GM23248 (cell line): Measurements from ENCODE around the gene SLC66A1.
"Not testable (repeated sequence)": the region's sequence is repeated elsewhere in the genome, so short reads cannot be mapped to it uniquely, and the experiment has no call there.

Experiments used
- EZH2 ChIP-seq: fragments of 200-600 bp; sonication (generic); IDR thresholded peaks from 2 replicates; pipeline ENCODE4 v1.6.1; 2018; ENCODE audit warnings: antibody characterized with exemption, mild to moderate bottlenecking; ENCODE audit not compliant: insufficient read depth, poor library complexity, severe bottlenecking
- EZH2phosphoT487 ChIP-seq: fragments of 200-600 bp; sonication (generic); IDR thresholded peaks from 2 replicates; pipeline ENCODE4 v1.6.1; 2018; ENCODE audit warnings: antibody characterized with exemption, moderate library complexity, mild to moderate bottlenecking, low read depth; ENCODE audit not compliant: insufficient read depth

DNA sequence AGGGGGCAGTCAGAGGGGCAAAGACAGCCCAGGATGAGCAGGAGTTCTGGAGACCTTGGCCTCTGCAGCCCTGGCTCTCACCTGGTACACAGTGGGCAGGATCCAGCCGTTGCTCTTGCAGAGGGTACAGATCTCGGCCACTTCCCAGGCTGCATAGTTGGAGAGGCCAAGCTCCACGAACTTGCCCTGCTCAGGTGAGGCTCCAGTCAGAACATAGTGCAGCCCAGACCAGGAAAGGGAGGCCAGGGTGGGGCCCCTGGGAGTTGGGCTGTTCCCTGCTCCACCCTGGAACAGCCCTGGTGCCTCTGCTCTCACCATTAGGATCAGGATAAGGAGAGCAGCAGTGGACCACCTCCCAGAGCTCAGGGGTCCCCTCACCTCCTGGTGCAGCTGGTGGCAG, 26.3 kb upstream of the SLC66A1 start:
- not testable (repeated sequence) for TF ChIP-seq EZH2, EZH2phosphoT487
